ENCODE results near the gene APMAP.

DNA sequence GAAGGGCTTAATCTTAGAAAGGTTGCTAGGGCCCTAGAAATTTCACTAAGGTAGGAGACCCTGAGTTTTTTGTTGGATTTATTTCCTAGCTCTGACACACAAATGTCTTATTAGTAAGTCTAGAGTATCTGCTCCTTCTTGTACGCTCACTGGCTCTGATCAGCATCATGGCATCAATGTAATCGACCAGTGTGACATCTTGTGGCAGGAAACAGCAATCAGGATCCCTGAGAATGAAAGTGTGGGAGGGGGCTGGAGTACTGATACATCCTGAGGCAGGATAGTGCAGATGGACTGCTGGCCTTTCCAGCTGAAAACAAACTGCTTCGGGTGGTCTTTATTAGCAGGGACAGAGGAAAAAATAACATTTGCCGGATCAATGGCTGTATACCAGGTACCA, 53.5 kb downstream of the APMAP start:
- TF ChIP-seq, protein P1, sequence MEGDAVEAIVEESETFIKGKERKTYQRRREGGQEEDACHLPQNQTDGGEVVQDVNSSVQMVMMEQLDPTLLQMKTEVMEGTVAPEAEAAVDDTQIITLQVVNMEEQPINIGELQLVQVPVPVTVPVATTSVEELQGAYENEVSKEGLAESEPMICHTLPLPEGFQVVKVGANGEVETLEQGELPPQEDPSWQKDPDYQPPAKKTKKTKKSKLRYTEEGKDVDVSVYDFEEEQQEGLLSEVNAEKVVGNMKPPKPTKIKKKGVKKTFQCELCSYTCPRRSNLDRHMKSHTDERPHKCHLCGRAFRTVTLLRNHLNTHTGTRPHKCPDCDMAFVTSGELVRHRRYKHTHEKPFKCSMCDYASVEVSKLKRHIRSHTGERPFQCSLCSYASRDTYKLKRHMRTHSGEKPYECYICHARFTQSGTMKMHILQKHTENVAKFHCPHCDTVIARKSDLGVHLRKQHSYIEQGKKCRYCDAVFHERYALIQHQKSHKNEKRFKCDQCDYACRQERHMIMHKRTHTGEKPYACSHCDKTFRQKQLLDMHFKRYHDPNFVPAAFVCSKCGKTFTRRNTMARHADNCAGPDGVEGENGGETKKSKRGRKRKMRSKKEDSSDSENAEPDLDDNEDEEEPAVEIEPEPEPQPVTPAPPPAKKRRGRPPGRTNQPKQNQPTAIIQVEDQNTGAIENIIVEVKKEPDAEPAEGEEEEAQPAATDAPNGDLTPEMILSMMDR (IDR thresholded peaks at IDR 0.05 in 2 of 3, conservative IDR thresholded peaks at IDR 0.05 in 1 of 3; ENCODE audit: control insufficient read depth in 2 of 3, extremely low read depth in 1 of 3, insufficient read depth in 1 of 3, low read depth in 3 of 3, low read length in 3 of 3), result no peak
- TF ChIP-seq ZNF274 (IDR thresholded peaks at IDR 0.05; ENCODE audit: insufficient read depth, insufficient read length), result no peak
- TF ChIP-seq POLR2AphosphoS2 (IDR thresholded peaks at IDR 0.05; ENCODE audit: low read depth, low read length), result no peak
- no peak for TF ChIP-seq SREBF2 (IDR thresholded peaks at IDR 0.05; ENCODE audit: low read length)
- no peak for TF ChIP-seq YY1 (IDR thresholded peaks at IDR 0.05; ENCODE audit: low read depth, low read length)
- TF ChIP-seq TAF1 (IDR thresholded peaks at IDR 0.05; ENCODE audit: borderline replicate concordance, low read depth, low read length), result no peak
- no peak for TF ChIP-seq SMC3 (IDR thresholded peaks at IDR 0.05; ENCODE audit: borderline replicate concordance, low read length)
- no peak for TF ChIP-seq TCF12 (IDR thresholded peaks at IDR 0.05; ENCODE audit: low read depth, low read length)
- TF ChIP-seq ZSCAN29 (IDR thresholded peaks at IDR 0.05), result no peak
- TF ChIP-seq POLR2AphosphoS5 (IDR thresholded peaks at IDR 0.05; ENCODE audit: low read length), result no peak
- no peak for TF ChIP-seq SPI1 (IDR thresholded peaks at IDR 0.05; ENCODE audit: borderline replicate concordance, insufficient read depth, low read depth, low read length)
- TF ChIP-seq ZZZ3 (IDR thresholded peaks at IDR 0.05; ENCODE audit: control insufficient read depth, insufficient read length, low read depth), result no peak
- TF ChIP-seq RBBP5 (conservative IDR thresholded peaks at IDR 0.05), result no peak
- TF ChIP-seq NFIC (IDR thresholded peaks at IDR 0.05; ENCODE audit: low read depth, low read length), result no peak
